HCT116 (cell line): Measurements from ENCODE around the gene PIAS4. TPM values are rescaled to one million over a fixed set of nuclear protein-coding genes. Genes with fewer than 3 reads are reported as not detected.

Source experiments
- ATAC-seq: fragments of 200-7000 bp; cut with Tn5 transposase; 2 replicates; pipeline ENCODE4 v1.9.1; 2020; ENCODE audit warnings: mild to moderate bottlenecking, moderate library complexity
- BruUV-seq: library from RNA; stranded (reverse); fragments of 400-500 nt; replicated peaks from 2 replicates; lab custom pipeline; 2021; lab: Mats Ljungman, UMichigan
- CTCF ChIA-PET: fragments of 300-600 bp; sonication (Branson Sonifier 250); formaldehyde crosslinking; loops from one replicate; lab custom pipeline; 2021; ENCODE audit warnings: antibody characterized with exemption; lab: Charles Lee
- POLR2A ChIA-PET: fragments of 300-600, 350-600 bp; sonication (Branson Sonifier 250); formaldehyde crosslinking; loops from one replicate; lab custom pipeline; 2021; ENCODE audit warnings: antibody characterized with exemption; lab: Charles Lee
- RAD21 ChIA-PET, 2 experiments: fragments of 300-600 bp; sonication (Branson Sonifier 250); formaldehyde crosslinking; loops; one replicate each; lab custom pipeline; 2023; ENCODE audit warnings: low total read pairs in 2 of 2; ENCODE audit not compliant: uncharacterized antibody in 2 of 2, unreplicated experiment in 2 of 2, low non-redundant PET in 1 of 2; lab: Charles Lee
- DNase-seq: peaks from one replicate; pipeline ENCODE4 v3.0.0-alpha.2; 2010; ENCODE audit warnings: low read depth, low spot score
- H2AFZ ChIP-seq: fragments of 200-600 bp; shearing (Covaris generic), sonication (generic); 2 replicates; pipeline ENCODE4 v1.6.1; 2017; ENCODE audit warnings: low read depth, mixed run types, mixed read lengths, antibody characterized with exemption, low read length; ENCODE audit not compliant: poor library complexity, severe bottlenecking
- H3K27ac ChIP-seq: 2 replicates; pipeline ENCODE4 v1.5.1; 2012; ENCODE audit warnings: low read depth, low read length
- H3K27me3 ChIP-seq: fragments of 200-600 bp; sonication (generic); 2 replicates; pipeline ENCODE4 v1.6.1; 2016; ENCODE audit warnings: mixed run types, low read length, mixed read lengths; ENCODE audit not compliant: insufficient read depth
- H3K36me3 ChIP-seq, 2 experiments: fragments of 200-500 bp in 1 of 2; fragments of 200-600 bp in 1 of 2; sonication (Bioruptor generic) in 1 of 2; sonication (generic) in 1 of 2; 2 replicates each; pipeline versions ENCODE4 v1.5.1 to v1.6.1; 2014 to 2016; ENCODE audit warnings: low read length in 2 of 2, inconsistent platforms in 1 of 2, mixed read lengths in 1 of 2, mixed run types in 1 of 2; ENCODE audit not compliant: insufficient read depth in 2 of 2, control insufficient read depth in 1 of 2
- H3K4me1 ChIP-seq, 2 experiments: fragments of 200-600 bp in 1 of 2; sonication (generic) in 1 of 2; 2 replicates each; pipeline versions ENCODE4 v1.5.1 to v1.6.1; 2012 to 2017; ENCODE audit warnings: low read length in 2 of 2, inconsistent platforms in 1 of 2, mild to moderate bottlenecking in 1 of 2, mixed read lengths in 1 of 2, mixed run types in 1 of 2, moderate library complexity in 1 of 2; ENCODE audit not compliant: insufficient read depth in 2 of 2, control insufficient read depth in 1 of 2
- H3K4me2 ChIP-seq: fragments of 200-600 bp; sonication (generic); 2 replicates; pipeline ENCODE4 v1.6.1; 2017; ENCODE audit warnings: mixed run types, low read length, mixed read lengths
- H3K4me3 ChIP-seq, 2 experiments: fragments of 200-600 bp in 1 of 2; sonication (generic) in 1 of 2; replicated peaks in 1 of 2; 2 replicates each; pipeline ENCODE4 v1.5.1; 2011 to 2016; ENCODE audit warnings: low read length in 2 of 2, control low read depth in 1 of 2, low read depth in 1 of 2, mild to moderate bottlenecking in 1 of 2, mixed read lengths in 1 of 2, mixed run types in 1 of 2
- H3K79me2 ChIP-seq: fragments of 200-600 bp; sonication (generic); 2 replicates; pipeline ENCODE4 v1.6.1; 2017; ENCODE audit warnings: mild to moderate bottlenecking, mixed run types, low read length, moderate library complexity, mixed read lengths; ENCODE audit not compliant: insufficient read depth
- H3K9ac ChIP-seq: fragments of 200-600 bp; sonication (generic); 2 replicates; pipeline ENCODE4 v1.6.1; 2016; ENCODE audit warnings: low read length, mixed read lengths
- H3K9me2 ChIP-seq: fragments of 200-600 bp; sonication (generic), shearing (Covaris generic); 2 replicates; pipeline ENCODE4 v1.6.1; 2017; ENCODE audit warnings: mixed run types, mild to moderate bottlenecking, moderate library complexity; ENCODE audit not compliant: insufficient read depth
- H3K9me3 ChIP-seq, 2 experiments: fragments of 200-500 bp in 1 of 2; fragments of 200-600 bp in 1 of 2; sonication (Bioruptor generic) in 1 of 2; sonication (generic) in 1 of 2; 2 replicates each; pipeline ENCODE4 v1.6.1; 2014 to 2017; ENCODE audit warnings: low read length in 2 of 2, mixed read lengths in 2 of 2, inconsistent platforms in 1 of 2, low read depth in 1 of 2, mild to moderate bottlenecking in 1 of 2, mixed run types in 1 of 2, moderate library complexity in 1 of 2; ENCODE audit not compliant: control insufficient read depth in 1 of 2, insufficient read depth in 1 of 2
- H4K20me1 ChIP-seq: fragments of 200-600 bp; sonication (generic), shearing (Covaris generic); 2 replicates; pipeline ENCODE4 v1.6.1; 2017; ENCODE audit warnings: mixed run types, mild to moderate bottlenecking, moderate library complexity; ENCODE audit not compliant: insufficient read depth
- EGR1 ChIP-seq: IDR thresholded peaks from 2 replicates; pipeline ENCODE4 v1.6.1; 2012; ENCODE audit warnings: low read depth
- ELF1 ChIP-seq: IDR thresholded peaks from 2 replicates; pipeline ENCODE4 v1.6.1; 2012; ENCODE audit warnings: low read depth, borderline replicate concordance
- EZH2 ChIP-seq: fragments of 200-600 bp; sonication (generic); IDR thresholded peaks from 2 replicates; pipeline ENCODE4 v1.6.1; 2017; ENCODE audit warnings: antibody characterized with exemption, mixed run types
- EZH2phosphoT487 ChIP-seq: fragments of 200-600 bp; IDR thresholded peaks from 2 replicates; pipeline ENCODE4 v1.6.1; 2018; ENCODE audit warnings: antibody characterized with exemption, borderline replicate concordance
- POLR2AphosphoS5 ChIP-seq: IDR thresholded peaks from 2 replicates; pipeline ENCODE4 v1.6.1; 2011; ENCODE audit warnings: mild to moderate bottlenecking, low read depth, low read length, moderate library complexity
- SIN3A ChIP-seq: IDR thresholded peaks from 2 replicates; pipeline ENCODE4 v1.6.1; 2012; ENCODE audit warnings: low read depth
- SRF ChIP-seq: IDR thresholded peaks from 2 replicates; pipeline ENCODE4 v1.6.1; 2012; ENCODE audit warnings: low read depth
- TCF7L2 ChIP-seq: IDR thresholded peaks from 2 replicates; pipeline ENCODE4 v1.7.0; 2011; ENCODE audit warnings: borderline replicate concordance, inconsistent platforms; ENCODE audit not compliant: insufficient read depth, insufficient read length; ENCODE audit errors: extremely low read depth
- YY1 ChIP-seq: IDR thresholded peaks from 2 replicates; pipeline ENCODE4 v1.6.1; 2011; ENCODE audit warnings: low read length, low read depth, moderate library complexity, mild to moderate bottlenecking; ENCODE audit not compliant: insufficient replicate concordance; ENCODE audit errors: extremely low read depth
- ZFX ChIP-seq: fragments of 450-650 bp; IDR thresholded peaks from 2 replicates; pipeline ENCODE4 v1.6.1; 2017
- intact Hi-C: fragments of 100-400 bp; cut with micrococcal nuclease; formaldehyde crosslinking; loops from 2 replicates; pipeline ENCODE4 v1.10.0; 2022
- total RNA-seq: library from RNA; stranded (reverse); gene quantifications from one replicate; pipeline ENCODE4 v1.2.1, GENCODE V29; 2021; ENCODE audit not compliant: unreplicated experiment
- TF ChIP-seq, protein P1 (sequence below): IDR thresholded peaks from 2 replicates; pipeline ENCODE4 v1.6.1; 2012; ENCODE audit warnings: low read depth
- TF ChIP-seq, protein P2 (sequence below): IDR thresholded peaks from 2 replicates; pipeline ENCODE4 v1.6.1; 2011; ENCODE audit warnings: mild to moderate bottlenecking, low read length, moderate library complexity; ENCODE audit not compliant: insufficient replicate concordance; ENCODE audit errors: extremely low read depth

Gene PIAS4
- total RNA-seq, 1 experiment from 2014 or later, result 28.4 TPM

DNA sequence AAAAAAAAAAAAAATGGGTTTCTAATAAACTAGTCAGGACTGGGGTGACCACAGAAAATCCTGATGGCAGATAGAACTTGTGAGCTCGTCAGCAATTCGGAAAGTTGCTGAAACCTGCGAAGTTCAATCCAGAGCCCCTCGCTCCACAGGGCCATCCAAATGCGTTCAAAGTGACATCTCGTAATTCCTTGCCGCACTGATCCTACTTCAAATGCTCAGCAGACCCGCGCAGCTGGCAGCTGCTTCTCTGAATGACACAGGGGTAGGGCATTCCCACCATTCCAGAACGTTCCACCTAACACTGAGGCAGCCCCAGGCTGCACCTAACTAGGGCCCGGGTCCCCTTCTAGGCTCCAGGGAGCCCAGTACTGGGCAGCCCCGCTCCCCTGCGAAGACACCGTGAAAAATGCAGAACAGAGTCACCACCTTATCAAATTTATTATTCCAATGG, 31.9 kb upstream of the PIAS4 start:
- RAD21 ChIA-PET, result no interaction called here
- Histone ChIP-seq H3K4me1 (peaks cover 0 to 14% of the 10 kb centered on the region in 2 experiments; a peak in 3 of 4 replicates), H3K79me2 (peaks cover 57% of the 10 kb centered on the region), H4K20me1 (peaks cover 44% of the 10 kb centered on the region; the same call in 1 of the 2 replicates), H3K9me2 (no peaks in the 10 kb centered on the region), H3K4me3 (no peak overlapping the region), H3K9ac (no peak overlapping the region), H3K4me2 (no peak overlapping the region), H3K27ac (0 out of 2 replicates have a peak overlapping the region, but pooled peaks have one; percentile 28), H3K36me3 (peaks cover 43 to 53% of the 10 kb centered on the region in 2 experiments), H3K9me3 (no peaks in the 10 kb centered on the region), H3K27me3 (no peaks in the 10 kb centered on the region), H2AFZ (no peak overlapping the region)
- CTCF ChIA-PET, result interaction anchor here (1.5 kb wide), 2 partner anchors 12 to 123 kb away, joined by 5 read pairs; no protein-coding TSS in a partner anchor
- TF ChIP-seq POLR2AphosphoS5, result 0 out of 2 replicates have a peak, but pooled peaks have one; percentile 37
- 0 out of 2 replicates have a peak, but pooled peaks have one; percentile 10 for TF ChIP-seq SIN3A
- no peak for TF ChIP-seq TCF7L2
- DNase-seq (no peak), ATAC-seq (no peak)
- BruUV-seq, result no TSS peak
- intact Hi-C loops, result no loop called here
- POLR2A ChIA-PET, result interaction anchor here (0.5 to 1.5 kb wide), 3 partner anchors 9 to 160 kb away, joined by 3 to 9 read pairs (median 9); partner anchors contain the start of gene EEF2

DNA sequence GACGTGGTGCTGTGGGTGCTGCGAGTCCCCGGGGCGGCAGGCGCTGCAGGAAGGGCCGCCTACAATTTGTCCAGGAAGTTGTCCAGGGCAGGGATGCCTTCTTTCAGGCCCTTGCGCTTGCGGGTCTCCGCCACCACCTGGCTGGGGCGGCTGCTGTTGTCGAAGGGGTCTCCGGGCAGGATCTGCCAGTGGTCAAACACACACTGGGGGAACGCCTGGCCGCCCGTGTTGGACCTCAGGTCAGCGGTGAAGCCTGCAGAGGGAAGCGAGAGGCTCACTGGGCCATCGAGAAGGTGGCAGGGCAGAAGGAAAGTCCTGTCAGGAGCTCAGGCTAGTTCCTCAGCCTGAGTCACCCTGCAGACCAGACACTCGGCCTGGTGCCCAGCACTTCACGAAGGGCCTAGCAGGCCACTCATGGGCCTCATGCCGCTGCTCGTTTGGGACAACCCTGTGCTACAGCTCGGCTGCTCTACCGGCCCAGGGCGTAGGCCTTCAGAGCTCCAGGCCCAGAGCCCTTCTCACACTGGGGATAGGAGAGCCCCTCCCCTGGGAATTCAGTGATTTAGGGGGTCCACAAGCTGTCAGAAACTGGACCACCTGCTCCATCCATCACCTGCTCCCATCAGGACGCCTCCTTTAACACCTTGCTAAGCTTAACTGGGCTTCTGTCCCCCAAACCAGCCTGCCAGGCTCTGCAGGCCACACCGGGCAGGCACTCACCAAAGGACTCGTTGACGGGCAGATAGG, 30.9 kb upstream of the PIAS4 start:
- TSS peak; percentile 30 for BruUV-seq
- Histone ChIP-seq H2AFZ (no peak overlapping the region), H3K4me3 (no peak overlapping the region), H3K27me3 (no peaks in the 10 kb centered on the region), H3K9me2 (no peaks in the 10 kb centered on the region), H3K4me1 (peaks cover 0 to 10% of the 10 kb centered on the region in 2 experiments; a peak in 2 of 4 replicates), H3K9ac (no peak overlapping the region), H3K36me3 (peaks cover 53 to 63% of the 10 kb centered on the region in 2 experiments), H3K4me2 (no peak overlapping the region), H4K20me1 (peaks cover 54% of the 10 kb centered on the region; the same call in 1 of the 2 replicates), H3K79me2 (peaks cover 65% of the 10 kb centered on the region), H3K27ac (peak overlapping the region; percentile 32; the same call in 1 of the 2 replicates), H3K9me3 (no peaks in the 10 kb centered on the region)
- POLR2A ChIA-PET, result interaction anchor here (0.5 to 1.5 kb wide), 2 partner anchors 9 to 161 kb away, joined by 3 to 9 read pairs; partner anchors contain the start of gene EEF2
- RAD21 ChIA-PET, result no interaction called here
- ATAC-seq (peak; percentile 6; the same call in 1 of the 2 replicates), DNase-seq (no peak)
- CTCF ChIA-PET, result no interaction called here
- intact Hi-C loops, result no loop called here
- TF ChIP-seq YY1, result no peak
- no peak for TF ChIP-seq SRF
- TF ChIP-seq EZH2phosphoT487, result no peak
- TF ChIP-seq, protein P1, sequence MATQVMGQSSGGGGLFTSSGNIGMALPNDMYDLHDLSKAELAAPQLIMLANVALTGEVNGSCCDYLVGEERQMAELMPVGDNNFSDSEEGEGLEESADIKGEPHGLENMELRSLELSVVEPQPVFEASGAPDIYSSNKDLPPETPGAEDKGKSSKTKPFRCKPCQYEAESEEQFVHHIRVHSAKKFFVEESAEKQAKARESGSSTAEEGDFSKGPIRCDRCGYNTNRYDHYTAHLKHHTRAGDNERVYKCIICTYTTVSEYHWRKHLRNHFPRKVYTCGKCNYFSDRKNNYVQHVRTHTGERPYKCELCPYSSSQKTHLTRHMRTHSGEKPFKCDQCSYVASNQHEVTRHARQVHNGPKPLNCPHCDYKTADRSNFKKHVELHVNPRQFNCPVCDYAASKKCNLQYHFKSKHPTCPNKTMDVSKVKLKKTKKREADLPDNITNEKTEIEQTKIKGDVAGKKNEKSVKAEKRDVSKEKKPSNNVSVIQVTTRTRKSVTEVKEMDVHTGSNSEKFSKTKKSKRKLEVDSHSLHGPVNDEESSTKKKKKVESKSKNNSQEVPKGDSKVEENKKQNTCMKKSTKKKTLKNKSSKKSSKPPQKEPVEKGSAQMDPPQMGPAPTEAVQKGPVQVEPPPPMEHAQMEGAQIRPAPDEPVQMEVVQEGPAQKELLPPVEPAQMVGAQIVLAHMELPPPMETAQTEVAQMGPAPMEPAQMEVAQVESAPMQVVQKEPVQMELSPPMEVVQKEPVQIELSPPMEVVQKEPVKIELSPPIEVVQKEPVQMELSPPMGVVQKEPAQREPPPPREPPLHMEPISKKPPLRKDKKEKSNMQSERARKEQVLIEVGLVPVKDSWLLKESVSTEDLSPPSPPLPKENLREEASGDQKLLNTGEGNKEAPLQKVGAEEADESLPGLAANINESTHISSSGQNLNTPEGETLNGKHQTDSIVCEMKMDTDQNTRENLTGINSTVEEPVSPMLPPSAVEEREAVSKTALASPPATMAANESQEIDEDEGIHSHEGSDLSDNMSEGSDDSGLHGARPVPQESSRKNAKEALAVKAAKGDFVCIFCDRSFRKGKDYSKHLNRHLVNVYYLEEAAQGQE, result no peak
- no peak for TF ChIP-seq EZH2
- TF ChIP-seq EGR1, result no peak
- no peak for TF ChIP-seq POLR2AphosphoS5
- no peak for TF ChIP-seq ELF1
- TF ChIP-seq, protein P2, sequence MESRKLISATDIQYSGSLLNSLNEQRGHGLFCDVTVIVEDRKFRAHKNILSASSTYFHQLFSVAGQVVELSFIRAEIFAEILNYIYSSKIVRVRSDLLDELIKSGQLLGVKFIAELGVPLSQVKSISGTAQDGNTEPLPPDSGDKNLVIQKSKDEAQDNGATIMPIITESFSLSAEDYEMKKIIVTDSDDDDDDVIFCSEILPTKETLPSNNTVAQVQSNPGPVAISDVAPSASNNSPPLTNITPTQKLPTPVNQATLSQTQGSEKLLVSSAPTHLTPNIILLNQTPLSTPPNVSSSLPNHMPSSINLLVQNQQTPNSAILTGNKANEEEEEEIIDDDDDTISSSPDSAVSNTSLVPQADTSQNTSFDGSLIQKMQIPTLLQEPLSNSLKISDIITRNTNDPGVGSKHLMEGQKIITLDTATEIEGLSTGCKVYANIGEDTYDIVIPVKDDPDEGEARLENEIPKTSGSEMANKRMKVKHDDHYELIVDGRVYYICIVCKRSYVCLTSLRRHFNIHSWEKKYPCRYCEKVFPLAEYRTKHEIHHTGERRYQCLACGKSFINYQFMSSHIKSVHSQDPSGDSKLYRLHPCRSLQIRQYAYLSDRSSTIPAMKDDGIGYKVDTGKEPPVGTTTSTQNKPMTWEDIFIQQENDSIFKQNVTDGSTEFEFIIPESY, result no peak
- TF ChIP-seq ZFX, result no peak
